GM23338 (cell line): ENCODE results near the gene PRB3. TPM values are rescaled to one million over a fixed set of nuclear protein-coding genes. Genes with fewer than 3 reads are reported as not detected.

ENCODE experiments used
- ATAC-seq: fragments of 200-7000 bp; cut with Tn5 transposase; 3 replicates; pipeline ENCODE4 v1.9.1; 2020
- DNase-seq: peaks from one replicate; pipeline ENCODE4 v3.0.0-alpha.2; 2015; ENCODE audit warnings: low spot score
- H2AFZ ChIP-seq: fragments of 200-600 bp; sonication (generic); 2 replicates; pipeline ENCODE4 v1.8.0; 2016; ENCODE audit warnings: antibody characterized with exemption, mild to moderate bottlenecking, moderate library complexity
- H3F3A ChIP-seq: fragments of 200-600 bp; sonication (generic); replicated peaks from 2 replicates; pipeline ENCODE4 v1.8.0; 2017; ENCODE audit warnings: antibody characterized with exemption, mixed run types, low read depth
- H3K27ac ChIP-seq: fragments of 200-600 bp; sonication (generic); 2 replicates; pipeline ENCODE4 v1.6.1; 2016; ENCODE audit warnings: low read depth
- H3K27me3 ChIP-seq: fragments of 200-600 bp; sonication (generic); 2 replicates; pipeline ENCODE4 v1.8.0; 2016; ENCODE audit warnings: mild to moderate bottlenecking, mixed run types, moderate library complexity; ENCODE audit not compliant: insufficient read depth
- H3K36me3 ChIP-seq: fragments of 200-600 bp; sonication (generic); 2 replicates; pipeline ENCODE4 v1.8.0; 2016; ENCODE audit warnings: mild to moderate bottlenecking; ENCODE audit not compliant: insufficient read depth
- H3K4me1 ChIP-seq: fragments of 200-600 bp; sonication (generic); 2 replicates; pipeline ENCODE4 v1.8.0; 2016; ENCODE audit warnings: mild to moderate bottlenecking, moderate library complexity; ENCODE audit not compliant: insufficient read depth
- H3K4me2 ChIP-seq: fragments of 200-600 bp; sonication (generic); 2 replicates; pipeline ENCODE4 v1.7.1; 2017; ENCODE audit warnings: mixed run types
- H3K4me3 ChIP-seq: fragments of 200-600 bp; sonication (generic); 2 replicates; pipeline ENCODE4 v1.6.1; 2016; ENCODE audit warnings: mixed run types
- H3K79me2 ChIP-seq: fragments of 200-600 bp; sonication (generic); replicated peaks from 2 replicates; pipeline ENCODE4 v1.8.0; 2017; ENCODE audit warnings: mild to moderate bottlenecking; ENCODE audit not compliant: insufficient read depth
- H3K9me2 ChIP-seq: fragments of 200-600 bp; sonication (generic); 2 replicates; pipeline ENCODE4 v1.8.0; 2017; ENCODE audit not compliant: insufficient read depth
- H4K20me1 ChIP-seq: fragments of 200-600 bp; sonication (generic); replicated peaks from 2 replicates; pipeline ENCODE4 v1.8.0; 2017; ENCODE audit warnings: mild to moderate bottlenecking; ENCODE audit not compliant: insufficient read depth
- H3K27ac Mint-ChIP-seq: 2 replicates; pipeline ENCODE4 v1.8.0; 2020; ENCODE audit warnings: inconsistent platforms, mild to moderate bottlenecking, moderate library complexity, mixed read lengths
- H3K27me3 Mint-ChIP-seq: 3 replicates; pipeline ENCODE4 v1.8.0; 2022; ENCODE audit warnings: low read depth, mild to moderate bottlenecking, moderate library complexity, mixed read lengths, inconsistent platforms; ENCODE audit not compliant: insufficient read depth, poor library complexity
- H3K36me3 Mint-ChIP-seq: 3 replicates; pipeline ENCODE4 v1.8.0; 2021; ENCODE audit warnings: low read depth, mild to moderate bottlenecking, inconsistent platforms, moderate library complexity, mixed read lengths
- H3K4me1 Mint-ChIP-seq: 3 replicates; pipeline ENCODE4 v1.8.0; 2020; ENCODE audit warnings: mild to moderate bottlenecking, inconsistent platforms, mixed read lengths
- H3K4me3 Mint-ChIP-seq: 3 replicates; pipeline ENCODE4 v1.8.0; 2021; ENCODE audit warnings: moderate library complexity, mild to moderate bottlenecking, inconsistent platforms, mixed read lengths
- H3K9me3 Mint-ChIP-seq: 3 replicates; pipeline ENCODE4 v1.8.0; 2020; ENCODE audit warnings: moderate library complexity, mild to moderate bottlenecking, inconsistent platforms, mixed read lengths
- CREB1 ChIP-seq: fragments of 250-450 bp; sonication (Bioruptor Pico); IDR thresholded peaks from 2 replicates; pipeline ENCODE4 v1.5.0; 2020; ENCODE audit warnings: low read depth, mild to moderate bottlenecking, moderate library complexity
- CTCF ChIP-seq, 2 experiments: fragments of 200-600 bp in 1 of 2; sonication (generic) in 1 of 2; conservative IDR thresholded peaks; 2 replicates each; pipeline versions ENCODE4 v1.5.1 to v1.6.1; 2016 to 2017; ENCODE audit warnings: antibody characterized with exemption in 2 of 2, low read depth in 2 of 2, mild to moderate bottlenecking in 2 of 2, moderate library complexity in 1 of 2
- ETS1 ChIP-seq: IDR thresholded peaks from 2 replicates; pipeline ENCODE4 v1.6.1; 2016; ENCODE audit warnings: antibody characterized with exemption
- EZH2 ChIP-seq: fragments of 200-600 bp; sonication (generic); IDR thresholded peaks from one replicate; pipeline ENCODE4 v1.8.0; 2017; ENCODE audit warnings: antibody characterized with exemption, mild to moderate bottlenecking, low read depth; ENCODE audit not compliant: unreplicated experiment
- EZH2phosphoT487 ChIP-seq: fragments of 200-600 bp; sonication (generic); IDR thresholded peaks from one replicate; pipeline ENCODE4 v1.8.1; 2018; ENCODE audit warnings: antibody characterized with exemption; ENCODE audit not compliant: unreplicated experiment
- JUNB ChIP-seq: IDR thresholded peaks from one replicate; pipeline ENCODE4 v1.6.1; 2016; ENCODE audit warnings: antibody characterized with exemption; ENCODE audit not compliant: unreplicated experiment
- NANOG ChIP-seq: IDR thresholded peaks from 2 replicates; pipeline ENCODE4 v1.6.1; 2016; ENCODE audit warnings: antibody characterized with exemption, borderline replicate concordance
- POLR2AphosphoS5 ChIP-seq: IDR thresholded peaks from 2 replicates; pipeline ENCODE4 v1.6.1; 2016; ENCODE audit warnings: antibody characterized with exemption, low read depth
- REST ChIP-seq: IDR thresholded peaks from one replicate; pipeline ENCODE4 v1.6.1; 2018; ENCODE audit warnings: antibody characterized with exemption; ENCODE audit not compliant: unreplicated experiment
- STAT1 ChIP-seq: IDR thresholded peaks from one replicate; pipeline ENCODE4 v1.6.1; 2016; ENCODE audit warnings: antibody characterized with exemption; ENCODE audit not compliant: unreplicated experiment
- ZNF114 ChIP-seq: fragments of 250-450 bp; sonication (Bioruptor Pico); IDR thresholded peaks from 2 replicates; pipeline ENCODE4 v1.5.0; 2020; ENCODE audit warnings: mild to moderate bottlenecking, moderate library complexity
- ZNF331 ChIP-seq: fragments of 250-450 bp; sonication (Bioruptor Pico); IDR thresholded peaks from 2 replicates; pipeline ENCODE4 v1.5.0; 2020; ENCODE audit warnings: low read depth, mild to moderate bottlenecking, moderate library complexity
- ZNF462 ChIP-seq: fragments of 250-450 bp; sonication (Bioruptor Pico); IDR thresholded peaks from 2 replicates; pipeline ENCODE4 v1.5.0; 2020; ENCODE audit warnings: mild to moderate bottlenecking, moderate library complexity
- polyA plus RNA-seq: library from polyadenylated mRNA; unstranded; fragments of >200 nt; fragmentation: Nextera tagmentation; extraction: Ambion mirVana; gene quantifications from 2 replicates; pipeline ENCODE4 v1.2.1, GENCODE V29; 2016
- total RNA-seq: library from RNA; depleted of rRNA; stranded (reverse); fragments of >200 nt; shearing (Covaris generic); gene quantifications from 2 replicates; pipeline ENCODE4 v1.2.3, GENCODE V29; 2014

The PRB3 gene
- total and polyA plus RNA-seq, 2 experiments from 2014 or later: 3.0 TPM; not detected in 1

GRCh38 chr12:11228296-11228879 is 41.1 kb downstream of the PRB3 start (continued):
- TF ChIP-seq CREB1 (CRISPR knock-in tag): no peak
- no peak for TF ChIP-seq NANOG

GRCh38 chr12:11227373-11227772 is 42.1 kb downstream of the PRB3 start:
- no peaks in the 10 kb centered on the region for H4K20me1 ChIP-seq

More at GRCh38 chr12:11227373-11227772, 42.1 kb downstream of the PRB3 start:
- no peaks in the 10 kb centered on the region; the same call in 2 of the 3 replicates for H3K9me3 Mint-ChIP-seq
- no peaks in the 10 kb centered on the region for H3K27me3 ChIP-seq
- H3K36me3 ChIP-seq: no peaks in the 10 kb centered on the region
- H3K27ac Mint-ChIP-seq: no peak overlapping the region
- H3K4me1 Mint-ChIP-seq: no peaks in the 10 kb centered on the region
- no peak overlapping the region for H3K4me2 ChIP-seq
- H3K9me2 ChIP-seq: no peaks in the 10 kb centered on the region
- TF ChIP-seq REST (no peak), EZH2phosphoT487 (no peak), ZNF114 (no peak), STAT1 (no peak), NANOG (no peak), EZH2 (no peak), POLR2AphosphoS5 (no peak), ZNF331 (no peak), JUNB (no peak), CTCF (conservative IDR thresholded peaks at IDR 0.05; ENCODE audit: low read depth in 2 of 2) (no peak), ZNF462 (CRISPR knock-in tag) (no peak), CREB1 (CRISPR knock-in tag) (no peak), ETS1 (no peak)
- H3K27ac ChIP-seq: no peak overlapping the region
- DNase-seq (no peak), ATAC-seq (no peak)
- H3K27me3 Mint-ChIP-seq: no peaks in the 10 kb centered on the region
- no peak overlapping the region for H2AFZ ChIP-seq
- no peaks in the 10 kb centered on the region for H3F3A ChIP-seq
- no peak overlapping the region for H3K4me3 Mint-ChIP-seq
- no peak overlapping the region for H3K4me3 ChIP-seq
- no peaks in the 10 kb centered on the region for H3K79me2 ChIP-seq
- no peaks in the 10 kb centered on the region for H3K4me1 ChIP-seq
- no peaks in the 10 kb centered on the region for H3K36me3 Mint-ChIP-seq
